ENCODE results near the gene ANO4. TPM values are rescaled to one million over a fixed set of nuclear protein-coding genes. Genes with fewer than 3 reads are reported as not detected.

Gene ANO4
- polyA plus RNA-seq, 1 donor from 2014 or later, result not detected

DNA sequence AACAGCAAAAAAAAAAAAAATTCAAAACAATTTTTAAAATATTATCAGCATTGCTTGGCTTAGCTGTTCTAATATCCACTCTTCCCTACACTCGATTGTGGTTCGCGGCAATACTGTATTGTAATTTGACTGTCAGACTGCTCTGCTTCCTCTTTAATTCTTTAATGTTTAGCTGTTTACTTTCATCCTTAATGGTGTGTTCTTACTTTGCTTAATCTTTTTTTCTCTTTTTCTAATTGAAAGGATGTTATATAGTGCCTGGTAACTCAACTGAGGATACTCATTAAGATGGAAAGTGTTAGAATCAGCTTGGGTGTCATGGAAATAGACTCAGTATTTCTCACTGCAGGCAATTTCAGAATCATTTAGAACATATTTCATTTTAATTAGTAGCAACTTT lies 2.0 kb downstream of the ANO4 start:
- Mint-ChIP-seq H3K4me1 (no peaks in the 10 kb centered on the region), H3K9me3 (peaks cover 0 to 3% (median 0%) of the 10 kb centered on the region in 3 donors), H3K4me3 (no peak overlapping the region), H3K36me3 (no peaks in the 10 kb centered on the region), H3K27me3 (peaks cover 9% of the 10 kb centered on the region), H3K27ac (no peak overlapping the region)

GRCh38 chr12:100797246-100797645 lies 2.7 kb downstream of the ANO4 start:
- H3K4me3 Mint-ChIP-seq, result no peak overlapping the region
- H3K4me1 Mint-ChIP-seq, result no peaks in the 10 kb centered on the region
- H3K27ac Mint-ChIP-seq, result no peak overlapping the region
- H3K9me3 Mint-ChIP-seq, result peaks cover 0 to 3% (median 0%) of the 10 kb centered on the region in 3 donors
- H3K36me3 Mint-ChIP-seq, result no peaks in the 10 kb centered on the region
- peaks cover 9% of the 10 kb centered on the region for H3K27me3 Mint-ChIP-seq

DNA sequence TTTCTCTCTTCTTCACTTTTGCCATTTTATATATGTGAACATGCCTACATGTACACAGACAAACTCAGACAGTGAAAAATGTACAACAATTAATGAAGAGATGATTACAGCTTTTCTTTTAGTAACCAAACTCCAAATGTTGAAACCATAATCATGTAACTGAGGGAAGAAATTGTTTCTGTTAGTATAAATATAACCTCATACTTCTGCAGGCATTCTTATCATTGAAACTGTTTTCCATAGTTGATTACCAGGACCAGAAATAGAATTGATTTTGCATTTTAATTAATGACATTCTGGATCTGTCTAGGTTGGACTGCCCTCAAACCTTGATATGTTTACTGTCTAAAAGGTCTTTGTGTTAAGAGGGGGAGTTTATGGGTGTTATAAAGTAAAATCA lies 3.2 kb downstream of the ANO4 start:
- Mint-ChIP-seq H3K9me3 (peaks cover 0 to 3% (median 0%) of the 10 kb centered on the region in 3 donors), H3K4me3 (no peak overlapping the region), H3K27ac (no peak overlapping the region), H3K36me3 (no peaks in the 10 kb centered on the region), H3K4me1 (no peaks in the 10 kb centered on the region), H3K27me3 (peaks cover 9% of the 10 kb centered on the region)

DNA sequence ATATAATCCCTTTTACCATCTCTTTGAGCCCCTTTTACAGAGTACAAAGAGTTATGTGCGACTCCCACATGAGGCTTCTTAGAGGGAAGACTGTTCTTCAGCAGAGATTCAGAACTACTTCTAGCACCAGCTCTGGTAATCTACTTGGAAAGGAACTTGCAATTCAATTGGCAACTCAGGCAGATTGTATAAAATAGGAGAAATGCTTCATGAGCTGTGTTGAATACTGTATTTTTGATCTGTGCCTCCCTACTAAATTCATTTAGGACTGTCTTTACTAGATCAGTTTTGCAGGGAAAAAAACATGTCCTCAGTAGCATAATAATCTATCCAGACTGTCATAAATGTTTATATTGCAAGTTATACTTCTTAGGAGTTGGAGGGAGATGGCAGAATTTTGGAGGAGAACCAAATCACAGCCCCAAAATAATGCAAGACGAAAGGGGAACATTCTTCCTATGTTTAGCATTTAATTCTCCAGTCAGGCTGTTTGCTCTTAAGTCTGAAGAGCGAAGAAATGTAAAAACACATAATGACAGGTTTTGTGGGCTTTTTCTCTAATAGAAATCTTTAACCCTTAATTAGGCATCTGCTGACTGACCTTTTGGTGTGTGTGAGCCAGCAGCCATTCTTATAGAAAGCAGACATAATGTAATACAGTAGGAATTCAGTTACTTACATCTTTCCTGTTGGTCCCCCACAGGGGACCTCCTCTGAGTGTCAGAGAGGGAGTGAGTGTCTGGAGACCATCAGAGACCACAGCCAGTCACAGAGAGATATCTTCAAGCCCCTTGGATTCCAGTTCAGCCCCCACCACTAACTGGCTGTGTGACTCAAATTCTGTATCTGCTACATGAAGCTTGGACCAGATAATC lies 3.9 kb downstream of the ANO4 start:
- Mint-ChIP-seq H3K27ac (no peak overlapping the region), H3K4me3 (no peak overlapping the region), H3K36me3 (no peaks in the 10 kb centered on the region), H3K4me1 (no peaks in the 10 kb centered on the region), H3K9me3 (peaks cover 0 to 3% (median 0%) of the 10 kb centered on the region in 3 donors), H3K27me3 (peaks cover 9% of the 10 kb centered on the region)

- H3K36me3 Mint-ChIP-seq, result no peaks in the 10 kb centered on the region
Observed at GRCh38 chr12:100799770-100800169, 5.2 kb downstream of the ANO4 start.

GRCh38 chr12:100800723-100801122 lies 6.1 kb downstream of the ANO4 start:
- H3K27me3 Mint-ChIP-seq, result peaks cover 4% of the 10 kb centered on the region
- no peaks in the 10 kb centered on the region for H3K4me1 Mint-ChIP-seq
- peaks cover 0 to 8% (median 7%) of the 10 kb centered on the region in 3 donors for H3K9me3 Mint-ChIP-seq
- H3K4me3 Mint-ChIP-seq, result no peak overlapping the region
- peak overlapping the region in 1 of 3 donors; percentile 60 for H3K27ac Mint-ChIP-seq
- H3K36me3 Mint-ChIP-seq, result no peaks in the 10 kb centered on the region

More at GRCh38 chr12:100799770-100800169, 5.2 kb downstream of the ANO4 start:
- no peak overlapping the region for H3K27ac Mint-ChIP-seq
- H3K4me3 Mint-ChIP-seq, result no peak overlapping the region
- H3K27me3 Mint-ChIP-seq, result peaks cover 7% of the 10 kb centered on the region
- H3K9me3 Mint-ChIP-seq, result peaks cover 0 to 5% (median 0%) of the 10 kb centered on the region in 3 donors
- H3K4me1 Mint-ChIP-seq, result no peaks in the 10 kb centered on the region

DNA sequence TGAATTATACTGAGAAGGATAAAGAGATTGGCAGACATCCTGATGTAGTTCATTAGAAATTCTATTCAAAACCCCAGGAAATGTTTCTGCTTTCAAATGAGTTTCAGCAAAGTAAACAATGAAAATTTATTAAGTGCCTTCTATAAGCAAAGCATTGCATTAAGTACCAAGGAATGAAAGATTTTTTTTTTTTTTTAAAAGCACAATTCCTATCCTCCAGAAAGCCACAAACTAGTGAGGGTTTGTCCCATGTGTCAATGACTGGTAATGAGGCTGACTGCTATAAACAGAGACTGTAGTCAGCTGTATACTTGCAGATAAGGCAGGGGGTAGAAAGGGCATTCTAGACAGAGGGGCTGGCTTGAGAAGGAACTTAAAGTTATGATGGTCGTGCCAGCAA lies 6.7 kb downstream of the ANO4 start:
- H3K27me3 Mint-ChIP-seq, result peaks cover 2% of the 10 kb centered on the region
- no peak overlapping the region for H3K4me3 Mint-ChIP-seq
- no peak overlapping the region for H3K27ac Mint-ChIP-seq
- H3K36me3 Mint-ChIP-seq, result no peaks in the 10 kb centered on the region
- peaks cover 0 to 11% (median 9%) of the 10 kb centered on the region in 3 donors for H3K9me3 Mint-ChIP-seq
- no peaks in the 10 kb centered on the region for H3K4me1 Mint-ChIP-seq

DNA sequence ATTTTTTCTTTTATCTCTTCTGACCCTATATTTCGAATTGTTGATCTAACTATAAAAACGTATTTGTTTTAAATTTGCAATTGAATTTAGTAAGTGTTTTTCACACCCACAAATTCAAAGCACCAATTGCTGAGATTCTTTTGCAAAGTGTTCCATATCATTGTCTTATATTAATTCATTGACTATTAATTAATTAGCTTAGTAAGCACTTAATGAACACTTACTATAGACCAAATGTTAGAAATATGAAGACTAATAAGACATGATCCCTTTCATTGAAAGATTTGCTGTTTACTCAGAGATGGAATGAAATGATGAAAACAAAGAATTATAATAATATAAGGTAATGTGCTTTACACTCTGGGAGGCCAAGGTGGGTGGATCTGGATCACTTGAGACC lies 14.2 kb downstream of the ANO4 start:
- H3K9me3 Mint-ChIP-seq, result peaks cover 3 to 21% (median 17%) of the 10 kb centered on the region in 3 donors
- no peaks in the 10 kb centered on the region for H3K4me1 Mint-ChIP-seq
- peaks cover 1% of the 10 kb centered on the region for H3K27me3 Mint-ChIP-seq
- no peak overlapping the region for H3K4me3 Mint-ChIP-seq
- no peaks in the 10 kb centered on the region for H3K36me3 Mint-ChIP-seq
- H3K27ac Mint-ChIP-seq, result no peak overlapping the region

- Mint-ChIP-seq H3K27me3 (no peaks in the 10 kb centered on the region), H3K4me3 (no peak overlapping the region), H3K27ac (peak overlapping the region in 1 of 3 donors; percentile 59), H3K36me3 (no peaks in the 10 kb centered on the region), H3K9me3 (no peaks in the 10 kb centered on the region), H3K4me1 (no peaks in the 10 kb centered on the region)
Observed at GRCh38 chr12:100820314-100820713, 25.7 kb downstream of the ANO4 start.

GRCh38 chr12:100823963-100824362 lies 29.4 kb downstream of the ANO4 start:
- Mint-ChIP-seq H3K9me3 (no peaks in the 10 kb centered on the region), H3K27me3 (no peaks in the 10 kb centered on the region), H3K4me3 (no peak overlapping the region), H3K4me1 (no peaks in the 10 kb centered on the region), H3K27ac (no peak overlapping the region), H3K36me3 (no peaks in the 10 kb centered on the region)

DNA sequence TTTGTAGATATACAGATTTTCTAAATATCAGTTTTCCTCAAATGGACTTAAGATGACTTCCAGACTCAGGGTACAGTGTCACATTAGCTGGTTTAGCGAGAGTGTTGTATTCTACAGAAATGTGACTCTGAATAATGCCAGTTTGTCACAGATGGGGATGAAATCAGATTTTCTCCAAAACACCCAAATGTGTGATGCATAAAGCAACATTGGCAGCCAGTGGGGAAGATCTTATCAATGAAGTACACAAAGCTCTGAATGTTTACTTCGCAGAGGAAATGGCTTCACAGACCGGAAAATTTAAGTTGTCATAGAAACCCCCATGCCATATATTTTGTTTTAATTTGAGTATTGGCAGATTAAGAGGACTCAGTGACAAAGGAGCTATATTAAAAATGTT lies 29.9 kb downstream of the ANO4 start:
- no peak overlapping the region for H3K4me3 Mint-ChIP-seq
- no peak overlapping the region for H3K27ac Mint-ChIP-seq
- no peaks in the 10 kb centered on the region for H3K27me3 Mint-ChIP-seq
- H3K36me3 Mint-ChIP-seq, result no peaks in the 10 kb centered on the region
- no peaks in the 10 kb centered on the region for H3K9me3 Mint-ChIP-seq
- H3K4me1 Mint-ChIP-seq, result no peaks in the 10 kb centered on the region

DNA sequence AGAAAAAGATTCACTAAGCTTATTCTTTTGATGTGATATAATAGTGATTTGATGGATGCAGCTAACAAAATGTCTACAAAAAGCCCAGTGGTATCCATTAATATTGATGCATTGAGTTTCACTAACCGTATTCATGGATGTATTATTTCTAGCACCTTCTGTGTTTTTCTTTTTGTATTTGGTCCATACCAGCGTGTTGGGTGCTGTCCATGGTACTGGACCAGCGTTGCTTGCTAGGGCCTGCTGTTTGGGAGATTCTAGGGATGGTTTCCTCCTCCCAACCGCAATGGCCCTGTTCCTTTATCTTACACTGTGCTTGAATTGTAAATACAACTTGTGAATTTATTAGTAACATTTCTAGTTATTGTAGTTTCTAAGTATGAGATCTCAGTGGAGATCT lies 31.7 kb downstream of the ANO4 start:
- Mint-ChIP-seq H3K4me1 (no peaks in the 10 kb centered on the region), H3K27me3 (peaks cover under 1% of the 10 kb centered on the region), H3K9me3 (no peaks in the 10 kb centered on the region), H3K27ac (no peak overlapping the region), H3K36me3 (no peaks in the 10 kb centered on the region), H3K4me3 (no peak overlapping the region)

DNA sequence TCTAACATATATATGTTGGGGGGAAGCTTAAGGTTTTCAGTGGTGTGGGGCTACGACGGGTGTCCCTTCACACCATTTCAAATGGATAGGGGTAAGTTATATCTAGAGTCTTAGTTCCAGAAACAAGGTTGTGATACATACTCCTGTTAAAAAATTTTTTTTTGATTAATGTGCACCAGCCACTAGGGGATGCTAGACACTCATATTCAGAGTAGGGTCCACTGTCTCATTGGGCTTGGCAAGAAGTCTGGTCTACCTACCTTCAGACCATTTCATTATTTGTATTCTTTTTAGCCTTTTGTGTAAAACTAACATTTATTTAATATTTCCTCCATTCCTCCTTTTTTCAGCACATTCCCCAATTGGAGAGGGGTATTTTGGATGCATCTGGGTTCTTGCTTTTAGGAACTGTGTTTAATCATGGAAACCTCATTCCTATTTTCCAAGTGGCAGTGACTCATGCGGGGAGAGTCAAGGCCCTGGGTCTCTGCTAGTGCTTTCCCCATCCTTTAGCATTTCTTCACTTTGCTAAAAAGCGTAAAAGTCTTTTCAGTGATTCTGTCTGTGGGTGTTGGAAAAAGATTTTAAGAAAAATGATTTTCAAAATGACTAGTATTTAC lies 33.4 kb downstream of the ANO4 start:
- Mint-ChIP-seq H3K9me3 (no peaks in the 10 kb centered on the region), H3K27me3 (peaks cover 2% of the 10 kb centered on the region), H3K36me3 (no peaks in the 10 kb centered on the region), H3K4me1 (no peaks in the 10 kb centered on the region), H3K27ac (no peak overlapping the region), H3K4me3 (no peak overlapping the region)

GRCh38 chr12:100830003-100830795 lies 35.6 kb downstream of the ANO4 start:
- no peaks in the 10 kb centered on the region for H3K9me3 Mint-ChIP-seq
- H3K4me3 Mint-ChIP-seq, result no peak overlapping the region
- no peaks in the 10 kb centered on the region for H3K36me3 Mint-ChIP-seq
- peaks cover 4% of the 10 kb centered on the region for H3K27me3 Mint-ChIP-seq
- H3K4me1 Mint-ChIP-seq, result no peaks in the 10 kb centered on the region
- H3K27ac Mint-ChIP-seq, result no peak overlapping the region

- no peaks in the 10 kb centered on the region for H3K4me1 Mint-ChIP-seq
- peaks cover 4% of the 10 kb centered on the region for H3K27me3 Mint-ChIP-seq
- peaks cover 0 to 2% (median 0%) of the 10 kb centered on the region in 3 donors for H3K9me3 Mint-ChIP-seq
- H3K27ac Mint-ChIP-seq, result no peak overlapping the region
- H3K36me3 Mint-ChIP-seq, result no peaks in the 10 kb centered on the region
- H3K4me3 Mint-ChIP-seq, result no peak overlapping the region
Observed at GRCh38 chr12:100833282-100833681, 38.7 kb downstream of the ANO4 start.
